RCC 7860 (cell line): ENCODE measurements around the gene PLA2G4A.
A peak's percentile ranks its signal among the peaks of the same experiment; 100 is the strongest.
"Not testable (repeated sequence)": the region's sequence is repeated elsewhere in the genome, so short reads cannot be mapped to it uniquely, and the experiment has no call there.

Source experiments
- DNase-seq: peaks from one replicate; pipeline ENCODE4 v3.0.0-alpha.2; 2015; ENCODE audit warnings: low spot score
- FAIRE-seq: peaks from 2 replicates; lab custom pipeline; 2012; peaks lifted over from hg19 to GRCh38; lab: Jason Lieb, UNC

PLA2G4A gene

GRCh38 chr1:186904361-186904760, 75.6 kb downstream of the PLA2G4A start:
- no peak for DNase-seq
- FAIRE-seq = no peak

DNA sequence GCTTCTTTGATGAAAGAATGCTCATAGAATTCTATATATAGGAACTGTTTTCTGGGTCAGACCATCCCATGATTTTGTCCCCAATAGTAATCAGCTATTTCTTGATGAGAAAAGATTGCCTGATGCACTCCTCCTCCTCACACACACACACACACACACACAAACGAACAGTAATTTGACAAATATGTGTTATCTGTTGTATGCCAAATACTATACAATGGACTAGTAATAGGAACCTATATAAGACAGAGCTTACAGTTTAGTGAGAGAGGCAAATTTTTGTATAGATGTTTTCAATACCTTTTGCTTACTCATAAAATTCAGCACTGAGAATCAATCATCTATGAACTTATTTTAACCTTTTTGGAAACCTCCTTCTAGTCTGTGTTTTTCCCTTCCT, 76.8 kb downstream of the PLA2G4A start:
- FAIRE-seq (no peak), DNase-seq (no peak)

- DNase-seq (no peak), FAIRE-seq (no peak)
Measured at GRCh38 chr1:186915555-186915954, 86.8 kb downstream of the PLA2G4A start.

GRCh38 chr1:186917106-186917786, 88.5 kb downstream of the PLA2G4A start:
- FAIRE-seq, DNase-seq: not testable (repeated sequence)

- not testable (repeated sequence) for FAIRE-seq, DNase-seq
Measured at GRCh38 chr1:186921386-186921785, 92.6 kb downstream of the PLA2G4A start.

- DNase-seq, FAIRE-seq: not testable (repeated sequence)
Measured at GRCh38 chr1:186922814-186923213, 94.1 kb downstream of the PLA2G4A start.

- FAIRE-seq = no peak
- no peak for DNase-seq
Measured at GRCh38 chr1:186923486-186923885, 94.7 kb downstream of the PLA2G4A start.

GRCh38 chr1:186925881-186926669, 97.3 kb downstream of the PLA2G4A start:
- DNase-seq = no peak
- no peak for FAIRE-seq

DNA sequence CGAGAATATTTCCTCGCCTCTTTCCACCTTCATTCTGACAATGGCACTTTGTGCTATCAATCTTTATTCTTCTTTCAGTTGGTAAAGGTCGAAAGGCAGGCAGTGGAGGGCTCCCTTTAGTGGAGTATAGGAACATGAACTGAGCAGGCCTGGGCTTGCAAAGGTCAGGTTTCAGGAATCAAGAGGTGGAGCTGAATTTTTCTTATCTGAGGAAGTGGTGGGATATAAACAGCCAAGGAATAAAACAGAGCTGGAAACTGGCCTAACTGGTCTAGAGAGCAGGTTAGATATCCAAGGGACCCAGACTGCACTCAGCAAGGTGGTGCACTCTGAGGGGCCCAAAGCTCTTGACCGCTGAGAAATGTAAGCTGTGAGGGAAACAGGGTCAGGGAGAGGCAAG, 99.1 kb downstream of the PLA2G4A start:
- FAIRE-seq (no peak), DNase-seq (no peak)

GRCh38 chr1:186930238-186930637, 101.5 kb downstream of the PLA2G4A start:
- FAIRE-seq = no peak
- DNase-seq = no peak

DNA sequence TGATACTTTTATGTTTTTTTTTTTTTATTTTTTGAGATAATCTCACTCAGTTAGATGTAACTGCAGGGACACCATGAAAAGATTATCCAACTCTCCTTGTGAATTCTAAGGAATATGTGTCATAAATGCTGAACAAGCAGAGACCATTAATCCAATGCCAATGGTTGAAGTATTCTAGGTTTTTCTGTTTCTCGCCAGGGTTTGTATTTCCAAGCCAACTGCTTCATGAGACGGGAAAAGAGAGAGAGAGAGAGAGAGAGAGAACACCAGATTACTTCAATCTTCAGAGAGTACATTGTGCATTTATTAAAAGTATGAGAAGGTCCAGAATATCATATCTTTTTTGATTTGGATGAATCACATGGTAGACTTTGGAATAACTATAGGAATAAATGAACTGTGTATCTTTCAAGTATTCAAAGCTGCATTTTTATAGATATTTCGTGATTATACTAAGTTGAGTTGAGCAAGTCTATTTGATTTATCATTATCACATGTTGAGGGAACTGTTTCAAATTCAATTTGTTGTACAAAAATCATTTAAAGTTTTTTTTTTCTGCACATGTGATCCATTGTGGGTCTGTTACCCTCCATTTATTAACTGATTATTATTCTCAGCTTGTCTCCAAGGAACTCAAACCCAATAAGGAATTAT, 108.4 kb downstream of the PLA2G4A start:
- FAIRE-seq (no peak), DNase-seq (no peak)

GRCh38 chr1:186943891-186944686, 115.3 kb downstream of the PLA2G4A start:
- FAIRE-seq = no peak
- DNase-seq = no peak

GRCh38 chr1:186945146-186945545, 116.4 kb downstream of the PLA2G4A start:
- no peak for FAIRE-seq
- DNase-seq = no peak

DNA sequence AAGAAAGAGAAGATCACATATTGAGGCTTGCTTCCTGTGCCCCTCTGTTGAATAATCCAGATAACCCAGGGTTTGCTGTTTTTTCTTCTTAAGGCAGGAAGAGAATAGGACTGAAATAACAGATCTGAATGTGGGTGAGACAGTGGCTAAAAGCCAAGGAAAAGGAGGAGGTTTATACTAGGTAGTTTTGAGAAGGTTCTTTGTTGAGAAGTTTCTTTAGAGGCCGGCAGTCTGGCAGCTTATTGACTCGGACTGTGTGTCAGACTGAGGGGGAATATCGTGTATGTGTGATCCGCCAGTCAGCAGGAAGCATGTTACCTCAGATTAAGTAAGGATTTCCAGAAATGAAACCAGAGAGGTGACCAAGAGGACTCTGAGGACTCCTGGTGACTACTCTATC, 119.8 kb downstream of the PLA2G4A start:
- FAIRE-seq (no peak), DNase-seq (no peak)

- DNase-seq = no peak
- no peak for FAIRE-seq
Measured at GRCh38 chr1:186949173-186949572, 120.4 kb downstream of the PLA2G4A start.

- peak; percentile 91 for FAIRE-seq
- peak; percentile 41 for DNase-seq
Measured at GRCh38 chr1:186950547-186950946, 121.8 kb downstream of the PLA2G4A start.

DNA sequence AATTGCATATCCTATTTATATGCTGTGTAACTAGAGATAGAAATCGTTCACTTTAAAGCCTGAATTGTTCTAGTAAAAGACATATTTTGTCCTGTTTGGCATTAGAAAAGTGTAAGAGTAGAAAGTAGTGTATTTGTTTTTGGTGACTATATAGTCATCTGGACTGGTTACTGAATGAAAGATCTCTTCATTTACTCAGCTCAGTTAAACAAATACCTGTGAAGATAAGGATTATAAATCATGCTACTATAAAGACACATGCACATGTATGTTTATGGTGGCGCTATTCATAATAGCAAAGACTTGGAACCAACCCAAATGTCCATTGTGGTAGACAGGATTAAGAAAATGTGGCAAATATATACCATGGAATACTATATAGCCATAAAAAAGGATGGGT, 125.1 kb downstream of the PLA2G4A start:
- no peak for FAIRE-seq
- no peak for DNase-seq

DNA sequence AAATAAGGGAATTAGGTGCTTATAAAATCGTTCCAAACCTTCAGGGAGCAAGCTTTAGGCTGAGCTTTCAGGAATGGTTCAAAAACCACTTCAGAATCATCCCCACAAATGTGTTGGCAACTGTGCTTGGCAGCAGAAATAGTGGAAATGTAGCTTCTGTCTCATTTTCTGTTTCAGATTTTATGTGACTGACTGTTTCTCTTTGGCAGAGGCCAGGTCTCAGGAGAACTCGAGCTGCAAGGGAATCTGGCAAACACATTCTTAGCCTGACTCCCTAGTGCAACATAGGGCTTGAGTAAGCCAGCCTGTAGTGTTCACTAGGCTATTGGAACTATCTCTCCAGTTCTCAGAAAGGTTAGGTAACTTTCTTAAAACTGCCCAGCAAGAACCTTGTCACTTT, 128.6 kb downstream of the PLA2G4A start:
- FAIRE-seq = no peak

GRCh38 chr1:186958520-186958919, 129.8 kb downstream of the PLA2G4A start:
- FAIRE-seq (no peak), DNase-seq (no peak)

More for the DNA sequence above, 128.6 kb downstream of the PLA2G4A start:
- no peak for DNase-seq

DNA sequence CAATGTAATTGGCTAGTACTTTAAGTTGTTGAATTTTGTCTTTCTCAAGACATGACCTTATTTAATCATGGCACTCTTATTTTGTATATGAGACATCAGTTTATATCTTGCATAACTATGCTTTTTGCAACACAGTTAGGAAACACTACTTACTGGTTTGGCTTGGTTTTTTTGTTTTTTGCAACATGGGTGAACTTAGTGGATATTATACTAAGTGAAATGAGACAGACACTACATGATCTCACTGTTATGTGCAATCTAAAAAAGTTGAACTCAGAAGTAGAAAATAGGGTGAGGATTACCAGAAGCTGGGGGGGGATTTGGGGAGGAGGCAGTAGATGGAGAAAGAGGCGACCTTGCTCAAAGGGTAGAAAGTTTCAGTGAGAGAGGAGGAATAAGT, 132.1 kb downstream of the PLA2G4A start:
- FAIRE-seq = no peak
- no peak for DNase-seq

GRCh38 chr1:186965847-186966246, 137.1 kb downstream of the PLA2G4A start:
- no peak for FAIRE-seq
- no peak for DNase-seq
